Ovary (tissue), 9 donors: ENCODE measurements around the gene MAP2K6. TPM values are rescaled to one million over a fixed set of nuclear protein-coding genes. Genes with fewer than 3 reads are reported as not detected.

Experiments
- DNase-seq, 5 donors: peaks; one replicate each; pipeline ENCODE4 v3.0.0-alpha.2; 2019 to 2020
- H3K27ac ChIP-seq, 2 donors: fragments of 200-600 bp; one replicate each; pipeline versions ENCODE4 v1.5.1 to v1.8.0; 2019 to 2022
- H3K27me3 ChIP-seq: fragments of 200-600 bp; one replicate; pipeline ENCODE4 v1.8.0; 2022
- H3K36me3 ChIP-seq: fragments of 200-600 bp; sonication (generic); one replicate; pipeline ENCODE4 v1.5.1; 2019
- H3K4me1 ChIP-seq: one replicate; pipeline ENCODE4 v1.8.1; 2013; ENCODE audit warnings: mild to moderate bottlenecking, moderate library complexity; ENCODE audit not compliant: insufficient read depth
- H3K4me3 ChIP-seq: fragments of 200-600 bp; sonication (generic); one replicate; pipeline ENCODE4 v1.5.1; 2017
- H3K9me3 ChIP-seq, 2 donors: fragments of 200-600 bp in 1 of 2; sonication (generic) in 1 of 2; one replicate each; pipeline versions ENCODE4 v1.5.1 to v1.8.1; 2013 to 2019; ENCODE audit warnings: mild to moderate bottlenecking in 1 of 2, moderate library complexity in 1 of 2
- EP300 ChIP-seq: sonication (generic); formaldehyde crosslinking; IDR thresholded peaks from one replicate; pipeline ENCODE4 v1.6.1; 2017; ENCODE audit warnings: antibody characterized with exemption
- POLR2A ChIP-seq: fragments of 450-650 bp; IDR thresholded peaks from one replicate; pipeline ENCODE4 v1.6.1; 2017; ENCODE audit warnings: antibody characterized with exemption, mild to moderate bottlenecking, moderate library complexity
- WGBS, 3 donors: extraction: QIAGEN DNeasy Blood & Tissue Kit in 1 of 3; methylation state at CpG; one replicate each; pipeline versions ENCODE4 v1.1.5 to v1.1.7; 2013 to 2017; 5-methylcytosine and 5-hydroxymethylcytosine counted together
- intact Hi-C, 4 donors: fragments of 100-400 bp; cut with DNase I; formaldehyde crosslinking; loops; one replicate each; pipeline versions ENCODE4 v1.11.0 to v1.15.1; 2022 to 2023
- polyA plus RNA-seq, 2 donors: library from polyadenylated mRNA; stranded (reverse); fragments of 200-250 nt in 1 of 2; fragments of 350-450 nt in 1 of 2; fragmentation: Illumina TruSeq in 1 of 2; extraction: RNeasy Lipid Tissue Mini Kit (QIAGEN cat#74804) in 1 of 2; gene quantifications; one replicate each; pipeline ENCODE4 v1.2.3, GENCODE V29; 2013 to 2014
- total RNA-seq, 7 donors: library from RNA; depleted of rRNA in 2 of 7; stranded (reverse); fragments of >200 nt in 2 of 7; fragmentation: NEBNext Ultra II Directional in 3 of 7; extraction: Animal tissue kit (Norgen Biotek cat#: 25700) in 3 of 7; gene quantifications; one replicate each; pipeline versions ENCODE4 v1.1.0 to v1.2.4, GENCODE V29; 2016 to 2023
- TF ChIP-seq, protein P1 (sequence below), 3 donors: fragments of 450-650 bp in 2 of 3; fragments of 200-600 bp in 1 of 3; IDR thresholded peaks; one replicate each; pipeline versions ENCODE4 v1.5.1 to v1.8.0; 2016 to 2022; ENCODE audit warnings: antibody characterized with exemption in 3 of 3, mild to moderate bottlenecking in 1 of 3
- donor health status: DM: no; HTN: no; CAD: no; lungs with moderate emphysema.
- donor health status: DM: no; HTN: no; CAD: no.
- donor health status: Bipolar disorder and iron deficiency.
- donor health status: DM: yes; HTN: yes; CAD: no.
- donor health status: DM: no; HTN: no; CAD: no.
- donor health status: DM: yes; HTN: yes; CAD: no.

MAP2K6 gene
- total and polyA plus RNA-seq, 9 donors: 1.0 to 8.4 (median 3.5) TPM

DNA sequence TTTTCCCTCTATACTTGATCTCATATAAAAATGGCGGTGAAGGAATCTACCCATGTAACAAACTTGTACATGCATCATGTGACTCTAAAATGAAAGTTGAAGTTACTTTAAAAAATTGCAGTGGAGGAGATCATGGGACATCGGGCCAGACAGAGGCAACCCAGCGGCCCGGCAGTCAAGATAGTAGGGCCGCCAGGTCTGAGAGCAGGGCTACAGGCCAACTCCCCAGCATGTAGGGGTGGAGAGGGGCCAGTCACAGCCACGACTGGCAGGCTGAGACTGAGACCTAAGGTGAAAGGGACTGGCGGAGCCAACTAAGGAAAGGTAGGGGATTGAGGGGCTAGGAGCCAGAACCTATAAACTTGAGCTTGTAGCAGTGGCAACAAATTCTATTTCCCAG, 150.9 kb downstream of the MAP2K6 start:
- no peak for DNase-seq
- WGBS, 3 donors: 81 to 86% (median 85%) methylated on average over 7 of the region's 7 CpGs

DNA sequence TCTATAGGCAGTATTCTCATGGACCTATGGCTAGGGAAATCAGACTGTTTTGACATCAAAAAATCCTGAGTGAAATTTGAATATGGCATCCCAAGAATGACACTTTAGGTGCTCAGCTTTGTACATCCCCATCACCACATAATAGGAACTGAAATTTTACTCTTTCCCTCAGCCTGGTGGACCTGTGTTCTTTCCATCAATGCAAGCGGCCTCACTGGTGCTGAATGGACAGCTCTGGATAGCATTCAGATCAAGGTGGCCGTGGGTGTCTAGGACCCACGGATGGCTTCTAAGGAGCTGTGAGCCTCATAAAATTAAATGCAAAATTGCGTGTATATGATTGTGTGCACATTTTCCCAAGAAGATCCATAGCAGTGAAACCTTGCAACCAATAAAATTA, 152.6 kb downstream of the MAP2K6 start:
- DNase-seq: no peak
- H3K27me3 ChIP-seq: no peaks in the 10 kb centered on the region
- H3K36me3 ChIP-seq: no peaks in the 10 kb centered on the region
- H3K27ac ChIP-seq: no peak overlapping the region
- TF ChIP-seq EP300: no peak
- no peak for TF ChIP-seq POLR2A
- TF ChIP-seq, protein P1, sequence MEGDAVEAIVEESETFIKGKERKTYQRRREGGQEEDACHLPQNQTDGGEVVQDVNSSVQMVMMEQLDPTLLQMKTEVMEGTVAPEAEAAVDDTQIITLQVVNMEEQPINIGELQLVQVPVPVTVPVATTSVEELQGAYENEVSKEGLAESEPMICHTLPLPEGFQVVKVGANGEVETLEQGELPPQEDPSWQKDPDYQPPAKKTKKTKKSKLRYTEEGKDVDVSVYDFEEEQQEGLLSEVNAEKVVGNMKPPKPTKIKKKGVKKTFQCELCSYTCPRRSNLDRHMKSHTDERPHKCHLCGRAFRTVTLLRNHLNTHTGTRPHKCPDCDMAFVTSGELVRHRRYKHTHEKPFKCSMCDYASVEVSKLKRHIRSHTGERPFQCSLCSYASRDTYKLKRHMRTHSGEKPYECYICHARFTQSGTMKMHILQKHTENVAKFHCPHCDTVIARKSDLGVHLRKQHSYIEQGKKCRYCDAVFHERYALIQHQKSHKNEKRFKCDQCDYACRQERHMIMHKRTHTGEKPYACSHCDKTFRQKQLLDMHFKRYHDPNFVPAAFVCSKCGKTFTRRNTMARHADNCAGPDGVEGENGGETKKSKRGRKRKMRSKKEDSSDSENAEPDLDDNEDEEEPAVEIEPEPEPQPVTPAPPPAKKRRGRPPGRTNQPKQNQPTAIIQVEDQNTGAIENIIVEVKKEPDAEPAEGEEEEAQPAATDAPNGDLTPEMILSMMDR (IDR thresholded peaks at IDR 0.05): no peak
- no peaks in the 10 kb centered on the region for H3K9me3 ChIP-seq
- WGBS, 3 donors: 17 to 25% (median 22%) methylated on average over 4 of the region's 4 CpGs
- H3K4me1 ChIP-seq: no peaks in the 10 kb centered on the region
- intact Hi-C loops: loop anchor here in 3 of 4 donors (5.0 to 10.0 kb wide), 3 partner anchors 575 to 988 kb away; partner anchors contain the start of gene KCNJ2 (in 1 of the 3)
- H3K4me3 ChIP-seq: no peak overlapping the region

More for the DNA sequence above, 150.9 kb downstream of the MAP2K6 start:
- Histone ChIP-seq H3K4me3 (no peak overlapping the region), H3K27me3 (no peaks in the 10 kb centered on the region), H3K9me3 (no peaks in the 10 kb centered on the region), H3K36me3 (no peaks in the 10 kb centered on the region), H3K27ac (no peak overlapping the region), H3K4me1 (no peaks in the 10 kb centered on the region)
- intact Hi-C loops: loop anchor here in 3 of 4 donors (5.0 to 10.0 kb wide), 3 partner anchors 577 to 989 kb away; partner anchors contain the start of gene KCNJ2 (in 1 of the 3)
- TF ChIP-seq, protein P1 (IDR thresholded peaks at IDR 0.05): no peak
- no peak for TF ChIP-seq EP300
- no peak for TF ChIP-seq POLR2A

GRCh38 chr17:69572747-69573146, 158.2 kb downstream of the MAP2K6 start:
- intact Hi-C loops: loop anchor here in 1 of 4 donors (10.0 kb wide), 1 partner anchor 982 kb away; no protein-coding TSS in a partner anchor
- H3K27me3 ChIP-seq: no peaks in the 10 kb centered on the region
- H3K4me1 ChIP-seq: peaks cover 10% of the 10 kb centered on the region
- no peaks in the 10 kb centered on the region for H3K36me3 ChIP-seq
- no peak overlapping the region for H3K27ac ChIP-seq
- H3K9me3 ChIP-seq: no peaks in the 10 kb centered on the region
- TF ChIP-seq EP300: no peak
- TF ChIP-seq, protein P1 (IDR thresholded peaks at IDR 0.05): no peak
- TF ChIP-seq POLR2A: no peak
- no peak for DNase-seq
- no peak overlapping the region for H3K4me3 ChIP-seq
- WGBS, 3 donors: 63 to 77% (median 70%) methylated on average over 3 of the region's 3 CpGs

DNA sequence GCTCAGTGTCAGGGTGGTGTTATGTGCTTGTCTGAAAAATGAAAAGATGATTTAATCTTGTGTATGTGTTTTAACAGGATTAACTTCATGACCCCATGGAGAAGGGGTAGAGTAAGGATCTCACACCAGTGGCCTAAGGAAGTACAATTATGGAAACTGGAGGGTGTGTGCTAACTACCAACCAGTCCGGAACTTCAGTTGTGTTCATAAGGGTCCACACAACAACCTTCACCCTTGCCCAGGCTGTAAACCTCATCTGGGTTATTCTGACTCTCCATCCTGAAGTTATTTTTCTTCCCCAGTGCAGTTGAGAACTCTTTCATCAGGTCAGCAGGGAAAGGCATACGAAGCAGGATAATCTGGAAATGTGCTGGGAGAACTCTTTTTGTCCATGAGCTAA, 158.9 kb downstream of the MAP2K6 start:
- DNase-seq: no peak
- no peaks in the 10 kb centered on the region for H3K27me3 ChIP-seq
- H3K27ac ChIP-seq: peak overlapping the region in 1 of 2 donors; percentile 74
- H3K4me1 ChIP-seq: peaks cover 10% of the 10 kb centered on the region
- H3K36me3 ChIP-seq: no peaks in the 10 kb centered on the region
- TF ChIP-seq, protein P1 (IDR thresholded peaks at IDR 0.05): no peak
- TF ChIP-seq POLR2A (no peak), EP300 (no peak)
- H3K4me3 ChIP-seq: no peak overlapping the region
- intact Hi-C loops: loop anchor here in 1 of 4 donors (10.0 kb wide), 1 partner anchor 981 kb away; no protein-coding TSS in a partner anchor
- no peaks in the 10 kb centered on the region for H3K9me3 ChIP-seq
- WGBS, 3 donors: 9 to 33% (median 19%) methylated on average over 2 of the region's 2 CpGs
